NCI-H1436 (cell line): ENCODE measurements around the gene CELSR1.
"Not testable (repeated sequence)": the region's sequence is repeated elsewhere in the genome, so short reads cannot be mapped to it uniquely, and the experiment has no call there.

Experiments
- DNase-seq: peaks from one replicate; lab custom pipeline; 2025; lab: John Stamatoyannopoulos, UW

Gene CELSR1

DNA sequence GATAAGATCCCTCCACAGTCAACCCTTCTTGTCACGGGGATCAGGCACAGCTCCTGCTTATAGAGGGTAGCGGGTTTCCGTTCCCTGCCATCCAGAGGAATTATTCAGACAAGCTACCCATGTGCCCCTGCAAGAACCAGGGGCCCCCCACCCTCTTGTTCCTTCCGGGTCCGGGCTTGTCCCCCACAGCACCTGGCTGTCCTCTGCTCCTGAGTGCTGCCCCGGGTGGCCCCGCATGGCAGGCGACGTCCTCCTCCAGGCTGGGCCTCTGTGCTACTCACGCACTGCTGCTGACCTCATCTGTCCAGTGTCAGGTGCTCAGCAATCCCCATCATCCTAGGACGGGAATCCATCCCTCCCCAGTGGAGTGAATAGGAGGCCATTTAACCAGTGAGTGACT, 24.7 kb downstream of the CELSR1 start:
- no peak for DNase-seq

GRCh38 chr22:46512039-46512370, 25.4 kb downstream of the CELSR1 start:
- DNase-seq = no peak

DNA sequence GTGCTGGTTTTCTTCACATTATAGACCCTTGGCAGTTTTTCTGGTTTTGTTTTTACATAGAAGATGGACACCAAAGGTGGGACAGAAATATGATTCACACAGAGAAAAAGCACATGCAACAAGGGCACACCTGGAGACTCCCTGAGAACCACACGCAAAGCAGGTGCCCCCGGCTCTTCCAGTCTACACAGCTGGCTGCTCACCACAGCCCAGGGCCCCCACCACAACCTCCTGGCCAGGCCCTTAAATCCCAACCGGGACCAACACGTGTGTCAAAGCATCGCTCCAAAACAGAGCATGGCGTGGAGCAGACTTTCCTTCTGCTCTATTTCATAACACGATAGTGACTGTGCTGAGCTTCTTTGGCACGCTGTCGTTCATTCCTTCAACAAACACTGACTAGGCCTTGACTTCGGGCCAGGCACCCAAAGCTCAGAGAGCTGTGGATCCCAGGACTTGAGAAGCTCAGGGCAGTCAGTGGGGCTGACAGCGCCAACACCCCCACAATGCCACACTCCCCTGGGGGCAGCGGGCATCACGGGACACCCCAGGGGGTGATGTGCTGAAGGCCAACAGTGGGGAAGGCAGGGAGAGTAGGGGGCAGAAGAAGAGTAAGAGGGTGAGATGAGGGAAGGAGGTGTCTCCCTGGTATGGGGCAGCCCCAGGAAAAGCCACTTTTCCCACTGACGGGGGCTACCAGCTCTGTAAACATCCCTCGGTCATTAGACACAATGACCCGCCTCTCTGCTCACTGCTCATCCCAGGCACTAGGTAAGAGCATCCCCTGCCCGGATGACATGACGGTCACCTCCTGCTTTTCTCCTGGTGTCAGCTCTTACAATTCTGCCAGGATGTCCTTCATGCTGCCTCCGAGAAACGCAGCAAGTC, 26.0 kb downstream of the CELSR1 start:
- no peak for DNase-seq

- DNase-seq = no peak
Observed at GRCh38 chr22:46509416-46510089, 27.9 kb downstream of the CELSR1 start.

GRCh38 chr22:46508491-46508999, 28.9 kb downstream of the CELSR1 start:
- DNase-seq = no peak

DNA sequence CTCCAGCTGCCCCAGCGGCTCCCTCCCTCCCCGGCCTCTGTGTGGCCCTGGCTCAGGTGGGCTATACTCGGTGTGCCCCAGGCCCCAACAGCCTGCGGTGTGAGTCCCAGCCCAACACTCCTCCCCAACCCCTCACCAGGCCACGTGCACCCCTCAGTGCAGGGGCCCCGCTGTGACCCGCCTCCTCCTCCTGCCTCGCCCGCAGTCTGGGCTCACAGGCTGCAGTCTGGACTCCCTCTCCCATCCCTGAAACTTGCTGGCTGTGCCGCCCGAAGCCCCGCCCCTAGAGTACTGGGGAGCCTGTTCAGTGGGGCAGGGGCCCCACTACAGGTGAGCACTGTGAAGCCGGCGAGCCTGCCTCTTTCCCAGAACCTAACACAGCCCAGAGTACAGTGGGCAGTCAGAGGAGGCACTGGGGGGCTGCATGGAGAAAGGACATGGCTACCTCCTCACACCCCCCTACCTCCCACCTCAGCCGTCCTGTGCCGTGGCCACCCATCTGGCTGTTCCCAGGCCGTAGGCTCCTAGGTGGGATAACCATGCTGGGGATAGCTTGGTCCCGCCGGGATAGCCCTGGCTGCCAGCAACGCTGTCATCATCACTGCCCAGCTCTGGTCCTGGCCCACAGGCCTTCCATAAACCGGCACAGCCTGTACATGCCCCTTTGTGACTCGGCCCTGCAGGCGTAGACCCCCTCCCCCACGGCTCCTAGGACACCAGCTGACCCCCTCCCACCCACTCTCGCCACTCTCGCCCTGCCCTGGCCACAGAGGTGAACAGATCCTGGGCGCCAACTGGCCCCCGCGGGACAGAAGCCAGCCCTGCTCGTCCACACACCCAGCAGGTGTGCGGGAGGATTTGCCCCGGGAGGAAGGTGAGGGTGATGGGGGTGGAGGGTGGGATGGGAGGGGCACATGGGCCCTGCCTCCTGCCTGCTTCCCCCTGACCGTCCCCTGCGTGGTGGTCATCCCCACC, 29.7 kb downstream of the CELSR1 start:
- DNase-seq = no peak

DNA sequence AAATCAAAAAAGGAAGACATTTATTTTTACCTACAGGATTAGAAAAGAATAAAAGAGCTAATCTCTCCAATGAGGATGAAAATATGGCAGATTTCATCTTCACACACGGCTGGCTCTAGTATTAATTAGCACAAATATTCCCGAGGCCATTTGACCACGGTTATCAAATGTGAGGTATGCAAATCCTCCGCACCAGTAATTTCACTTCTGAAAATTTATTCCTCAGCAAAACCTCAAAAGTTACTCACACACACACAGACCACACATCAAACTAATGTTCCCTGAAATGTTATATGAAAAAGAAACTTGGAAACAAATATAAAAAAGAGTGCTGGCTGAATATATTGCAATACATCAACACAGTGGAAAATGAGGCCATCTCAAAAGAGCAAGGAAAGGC, 32.8 kb downstream of the CELSR1 start:
- no peak for DNase-seq

DNA sequence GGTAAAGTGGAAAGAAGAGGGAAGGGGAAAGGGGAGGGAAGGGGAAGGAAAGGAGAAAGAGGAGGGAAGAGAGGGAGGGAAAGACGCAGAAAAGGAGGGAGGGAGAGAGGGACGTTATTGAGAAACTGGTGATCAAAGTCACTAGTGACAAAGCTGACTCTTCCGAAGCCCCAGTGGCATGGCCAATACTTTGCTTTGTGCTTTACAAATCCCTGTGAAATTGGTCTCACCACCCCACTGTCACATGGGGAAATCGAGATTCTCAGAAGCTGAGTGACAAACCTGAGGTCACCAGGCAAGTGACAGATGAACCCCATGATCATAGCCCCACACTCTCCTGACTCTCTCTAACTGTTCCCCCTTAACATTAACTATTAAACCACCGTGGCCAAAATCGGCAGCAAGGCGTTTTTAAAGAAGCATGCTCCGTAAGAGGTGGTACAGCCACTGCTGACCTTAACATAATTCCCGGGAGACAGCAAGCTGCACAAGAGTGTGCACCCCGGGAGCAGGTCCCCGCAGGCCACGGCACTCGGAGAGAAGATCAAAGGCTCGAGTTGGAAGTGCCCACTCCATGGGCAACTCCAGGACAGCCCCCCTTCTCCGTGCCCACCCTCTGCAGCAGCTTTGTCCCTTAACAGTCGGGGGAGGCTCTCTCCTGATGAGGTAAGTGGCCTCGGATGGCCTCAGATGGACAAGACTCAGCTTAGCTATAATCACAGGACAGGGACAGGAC, 34.8 kb downstream of the CELSR1 start:
- no peak for DNase-seq

DNA sequence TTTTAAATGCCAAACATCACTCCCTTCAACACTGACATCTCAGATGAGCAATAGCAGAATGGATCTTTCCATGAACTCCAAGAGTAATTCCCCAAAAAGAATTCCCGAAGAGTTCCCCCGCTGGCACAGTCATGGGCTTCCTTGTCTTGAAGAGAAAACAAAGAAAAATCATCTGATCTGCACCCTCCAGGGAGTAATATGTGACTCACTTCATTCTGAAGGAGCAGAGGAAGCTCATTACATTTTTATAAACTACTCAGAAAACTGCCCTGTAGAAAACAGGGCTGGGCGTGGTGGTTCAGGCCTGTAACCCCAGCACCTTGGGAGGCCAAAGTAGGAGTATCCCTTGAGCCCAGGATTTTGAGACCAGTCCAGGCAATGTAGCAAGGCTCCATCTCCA, 35.7 kb downstream of the CELSR1 start:
- DNase-seq = no peak

DNA sequence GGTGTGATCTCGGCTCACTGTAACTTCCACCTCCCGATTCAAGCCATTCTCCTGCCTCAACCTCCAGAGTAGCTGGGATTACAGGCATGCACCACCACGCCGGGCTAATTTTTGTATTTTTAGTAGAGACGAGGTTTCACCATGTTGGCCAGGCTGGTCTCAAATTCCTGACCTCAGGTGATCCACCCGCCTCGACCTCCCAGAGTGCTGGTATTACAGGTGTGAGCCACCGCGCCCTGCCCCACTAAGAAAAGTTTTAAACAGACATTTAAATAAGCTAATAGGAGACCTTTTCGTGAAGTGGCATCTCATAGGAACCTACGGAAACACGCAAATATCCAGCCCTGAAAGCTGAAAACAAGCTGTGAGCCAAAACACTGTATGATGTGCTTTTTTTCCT, 36.2 kb downstream of the CELSR1 start:
- DNase-seq = not testable (repeated sequence)

- DNase-seq = no peak
Observed at GRCh38 chr22:46500201-46500600, 37.2 kb downstream of the CELSR1 start.

GRCh38 chr22:46499805-46500189, 37.6 kb downstream of the CELSR1 start:
- no peak for DNase-seq

DNA sequence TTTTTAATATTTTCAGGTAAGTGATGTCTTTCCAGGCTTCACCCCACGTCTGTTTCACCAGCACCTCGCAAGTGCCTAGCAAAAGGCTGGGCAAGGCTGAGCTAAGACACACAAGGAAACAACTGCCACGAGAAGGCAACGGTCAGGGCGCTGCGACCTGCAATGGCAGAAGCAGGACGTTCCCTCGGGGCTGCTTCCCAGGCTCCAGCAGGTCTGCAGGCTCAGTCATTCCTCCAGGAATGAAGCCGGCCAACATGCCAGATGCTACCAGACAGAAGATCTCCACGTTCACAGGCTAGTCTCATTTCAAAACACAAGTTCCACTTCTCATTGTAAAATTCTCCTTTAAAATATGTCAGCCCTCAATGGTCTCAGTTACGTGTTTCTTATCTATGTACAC, 45.5 kb downstream of the CELSR1 start:
- no peak for DNase-seq

- DNase-seq = no peak
Observed at GRCh38 chr22:46490538-46490937, 46.9 kb downstream of the CELSR1 start.

- no peak for DNase-seq
Observed at GRCh38 chr22:46486996-46487717, 50.3 kb downstream of the CELSR1 start.

DNA sequence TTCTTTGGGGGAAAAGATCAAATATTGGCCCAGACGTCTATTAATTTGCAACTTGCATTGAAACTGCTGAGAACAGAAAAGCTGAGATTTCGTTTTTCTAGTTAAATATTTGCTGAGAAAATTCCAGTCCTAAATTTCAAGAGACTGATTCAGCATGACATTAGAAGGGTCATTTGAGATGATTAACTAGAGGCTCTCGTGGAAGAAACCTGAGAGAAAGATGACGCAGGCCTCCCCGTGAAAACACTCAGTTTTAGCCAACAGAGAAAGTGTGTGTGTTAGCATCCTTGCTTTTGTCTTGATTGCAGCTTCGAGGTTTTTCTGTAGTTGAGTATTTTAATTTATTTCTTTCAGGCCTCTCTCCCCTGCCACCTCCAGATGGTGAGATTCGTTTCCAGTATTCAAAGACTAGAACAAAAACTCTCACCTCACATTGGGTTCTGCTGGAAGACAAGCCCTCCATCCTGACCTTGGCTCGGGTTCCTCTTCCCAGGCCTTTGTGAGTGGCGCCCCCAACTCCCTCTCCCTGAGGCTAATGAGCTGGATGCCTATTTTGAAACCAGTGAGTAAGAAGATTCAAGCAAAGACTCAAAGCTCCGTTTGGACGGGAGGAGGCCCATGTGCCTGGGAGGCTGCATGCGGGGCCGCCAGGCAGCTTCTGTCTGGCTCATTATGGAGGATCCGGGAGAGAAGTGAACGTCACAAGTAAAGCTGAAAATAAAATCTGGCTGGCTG, 52.4 kb downstream of the CELSR1 start:
- DNase-seq = no peak

- no peak for DNase-seq
Observed at GRCh38 chr22:46484156-46484860, 53.1 kb downstream of the CELSR1 start.

GRCh38 chr22:46483353-46483752, 54.1 kb downstream of the CELSR1 start:
- no peak for DNase-seq

DNA sequence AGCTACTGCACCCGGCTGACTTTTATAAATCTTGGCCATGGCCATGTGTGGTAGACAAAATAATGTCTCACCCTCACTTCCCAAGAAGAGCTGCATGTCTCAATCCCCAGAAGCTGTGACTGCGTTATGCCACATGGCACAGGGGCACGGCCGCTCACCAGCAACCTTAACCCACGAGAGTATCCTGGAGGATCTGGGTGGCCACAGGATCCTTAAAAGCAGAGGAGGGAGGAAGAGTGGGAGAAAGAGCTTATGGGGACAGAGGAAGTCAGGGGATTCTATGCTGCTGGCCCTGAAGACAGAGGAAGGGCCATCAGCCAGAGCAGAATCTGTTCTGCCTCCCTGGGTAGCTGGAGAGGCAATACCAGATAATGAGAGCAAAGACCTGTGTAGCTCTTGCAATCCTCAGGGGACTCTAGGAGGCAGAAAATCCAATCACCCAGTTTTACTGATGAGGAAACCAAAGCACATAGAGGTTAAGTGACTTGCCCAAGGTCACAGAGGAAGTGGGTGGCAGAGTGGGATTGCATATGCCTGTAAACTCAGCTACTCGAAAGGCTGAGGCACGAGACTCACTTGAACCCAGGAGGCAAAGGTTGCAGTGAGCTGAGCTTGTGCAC, 55.3 kb downstream of the CELSR1 start:
- DNase-seq = no peak
